ENCODE results near the gene KIF6. TPM values are rescaled to one million over a fixed set of nuclear protein-coding genes. Genes with fewer than 3 reads are reported as not detected.

The KIF6 gene
- total RNA-seq, 4 donors from 2014 or later = not detected

GRCh38 chr6:39686976-39687375 lies 38.2 kb downstream of the KIF6 start:
- H3K36me3 ChIP-seq = no peaks in the 10 kb centered on the region
- intact Hi-C loops (cut with DNase I; ENCODE audit: low total_unique reads) (no loop called here), in situ Hi-C loops (cut with MboI; ENCODE audit: low sequenced_read_pairs in 4 of 4) (no loop called here)
- no peaks in the 10 kb centered on the region for H3K4me1 ChIP-seq
- H3K27me3 ChIP-seq = no peaks in the 10 kb centered on the region
- H3K4me3 ChIP-seq = no peak overlapping the region
- no peak for ATAC-seq
- no peak for DNase-seq
- H3K27ac ChIP-seq = no peak overlapping the region
- H3K9me3 ChIP-seq = no peaks in the 10 kb centered on the region
- TF ChIP-seq, protein P1, sequence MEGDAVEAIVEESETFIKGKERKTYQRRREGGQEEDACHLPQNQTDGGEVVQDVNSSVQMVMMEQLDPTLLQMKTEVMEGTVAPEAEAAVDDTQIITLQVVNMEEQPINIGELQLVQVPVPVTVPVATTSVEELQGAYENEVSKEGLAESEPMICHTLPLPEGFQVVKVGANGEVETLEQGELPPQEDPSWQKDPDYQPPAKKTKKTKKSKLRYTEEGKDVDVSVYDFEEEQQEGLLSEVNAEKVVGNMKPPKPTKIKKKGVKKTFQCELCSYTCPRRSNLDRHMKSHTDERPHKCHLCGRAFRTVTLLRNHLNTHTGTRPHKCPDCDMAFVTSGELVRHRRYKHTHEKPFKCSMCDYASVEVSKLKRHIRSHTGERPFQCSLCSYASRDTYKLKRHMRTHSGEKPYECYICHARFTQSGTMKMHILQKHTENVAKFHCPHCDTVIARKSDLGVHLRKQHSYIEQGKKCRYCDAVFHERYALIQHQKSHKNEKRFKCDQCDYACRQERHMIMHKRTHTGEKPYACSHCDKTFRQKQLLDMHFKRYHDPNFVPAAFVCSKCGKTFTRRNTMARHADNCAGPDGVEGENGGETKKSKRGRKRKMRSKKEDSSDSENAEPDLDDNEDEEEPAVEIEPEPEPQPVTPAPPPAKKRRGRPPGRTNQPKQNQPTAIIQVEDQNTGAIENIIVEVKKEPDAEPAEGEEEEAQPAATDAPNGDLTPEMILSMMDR (IDR thresholded peaks at IDR 0.05 in 4 of 5, conservative IDR thresholded peaks at IDR 0.05 in 1 of 5) = no peak
- TF ChIP-seq POLR2A (IDR thresholded peaks at IDR 0.05) = no peak

DNA sequence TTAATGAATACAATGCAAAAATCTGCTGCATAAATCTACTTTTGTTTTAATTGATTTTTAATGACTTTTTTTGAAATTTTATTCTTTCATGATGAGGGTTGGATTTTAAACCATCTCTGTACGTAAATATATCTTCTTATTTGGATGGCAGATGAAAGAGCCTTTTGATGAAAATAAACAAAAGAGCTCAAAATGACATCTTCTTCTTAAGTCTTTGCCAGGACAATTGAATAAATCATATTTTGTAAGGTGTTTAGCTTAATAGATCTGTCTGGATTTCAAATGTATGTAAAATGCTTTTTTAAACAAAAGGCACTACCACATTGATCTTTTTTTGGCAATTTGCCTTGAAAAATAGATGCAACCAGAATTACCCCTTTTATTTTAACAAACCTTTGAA lies 39.3 kb downstream of the KIF6 start:
- H3K36me3 ChIP-seq = no peaks in the 10 kb centered on the region
- no peak overlapping the region for H3K27ac ChIP-seq
- in situ Hi-C loops (cut with MboI; ENCODE audit: low sequenced_read_pairs in 4 of 4) = no loop called here
- H3K4me3 ChIP-seq = no peak overlapping the region
- H3K27me3 ChIP-seq = no peaks in the 10 kb centered on the region
- H3K4me1 ChIP-seq = no peaks in the 10 kb centered on the region
- intact Hi-C loops (cut with DNase I; ENCODE audit: low total_unique reads) = no loop called here
- DNase-seq = no peak
- TF ChIP-seq POLR2A (IDR thresholded peaks at IDR 0.05) = no peak
- TF ChIP-seq, protein P1 (IDR thresholded peaks at IDR 0.05 in 4 of 5, conservative IDR thresholded peaks at IDR 0.05 in 1 of 5) = no peak
- H3K9me3 ChIP-seq = no peaks in the 10 kb centered on the region
- ATAC-seq = no peak

DNA sequence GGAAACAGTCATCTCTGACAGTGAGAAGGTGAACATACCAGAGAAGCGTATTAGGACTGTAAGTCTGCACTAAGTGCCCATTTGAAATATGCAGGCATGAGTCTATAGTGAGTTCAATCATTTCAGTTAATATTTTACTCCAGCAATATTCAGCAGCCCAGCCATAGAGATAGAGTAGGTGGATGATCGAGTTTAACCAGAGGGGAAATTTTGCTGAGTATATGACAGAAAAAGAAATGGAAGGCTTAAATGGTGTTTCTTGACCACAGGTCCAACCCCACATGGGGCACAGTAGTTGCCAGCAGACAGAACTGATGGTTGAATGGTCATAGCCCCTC lies 39.8 kb downstream of the KIF6 start:
- Histone ChIP-seq H3K27me3 (no peaks in the 10 kb centered on the region), H3K36me3 (no peaks in the 10 kb centered on the region), H3K27ac (no peak overlapping the region), H3K4me1 (no peaks in the 10 kb centered on the region), H3K9me3 (no peaks in the 10 kb centered on the region), H3K4me3 (no peak overlapping the region)
- no peak for TF ChIP-seq POLR2A (IDR thresholded peaks at IDR 0.05)
- TF ChIP-seq, protein P1 (IDR thresholded peaks at IDR 0.05 in 4 of 5, conservative IDR thresholded peaks at IDR 0.05 in 1 of 5) = no peak
- in situ Hi-C loops (cut with MboI; ENCODE audit: low sequenced_read_pairs in 4 of 4) (no loop called here), intact Hi-C loops (cut with DNase I; ENCODE audit: low total_unique reads) (no loop called here)
- ATAC-seq = no peak
- no peak for DNase-seq

DNA sequence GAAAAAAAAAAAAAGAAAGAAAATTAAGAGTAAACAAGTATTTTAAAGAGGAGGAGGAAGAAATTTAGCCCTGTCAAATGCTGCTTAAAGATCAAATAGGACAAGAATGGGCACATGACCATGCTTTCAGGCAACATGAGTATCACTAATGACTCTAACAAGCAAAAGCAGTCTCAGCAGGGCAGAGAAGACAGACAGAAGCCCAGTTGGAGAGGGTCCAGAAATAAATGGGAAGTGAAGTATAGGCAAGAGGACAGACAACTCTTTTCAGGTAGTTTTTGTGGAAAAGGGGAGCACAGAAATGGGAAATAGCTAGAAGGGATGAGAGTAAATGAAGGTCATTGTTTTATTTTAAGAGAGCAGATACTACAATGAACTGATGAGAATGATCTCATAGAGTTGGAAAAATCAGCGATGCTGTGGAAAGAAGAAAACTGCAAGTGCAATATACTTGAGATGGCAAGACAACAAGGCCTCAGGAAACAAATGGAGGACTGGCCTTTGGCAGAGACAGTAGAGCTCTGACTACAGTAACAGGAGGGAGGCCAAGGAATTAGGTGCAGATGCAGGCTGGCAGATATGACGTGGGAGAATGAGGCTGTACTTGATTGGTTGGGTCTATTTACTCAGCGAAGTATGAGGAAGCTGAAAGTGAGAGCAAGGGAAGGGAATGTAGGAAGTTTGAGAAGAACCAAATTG lies 40.3 kb downstream of the KIF6 start:
- Histone ChIP-seq H3K9me3 (no peaks in the 10 kb centered on the region), H3K4me3 (no peak overlapping the region), H3K36me3 (no peaks in the 10 kb centered on the region), H3K27me3 (no peaks in the 10 kb centered on the region), H3K27ac (no peak overlapping the region), H3K4me1 (no peaks in the 10 kb centered on the region)
- in situ Hi-C loops (cut with MboI; ENCODE audit: low sequenced_read_pairs in 4 of 4) (no loop called here), intact Hi-C loops (cut with DNase I; ENCODE audit: low total_unique reads) (no loop called here)
- ATAC-seq (no peak), DNase-seq (no peak)
- TF ChIP-seq POLR2A (IDR thresholded peaks at IDR 0.05) = no peak
- TF ChIP-seq, protein P1 (IDR thresholded peaks at IDR 0.05 in 4 of 5, conservative IDR thresholded peaks at IDR 0.05 in 1 of 5) = no peak

DNA sequence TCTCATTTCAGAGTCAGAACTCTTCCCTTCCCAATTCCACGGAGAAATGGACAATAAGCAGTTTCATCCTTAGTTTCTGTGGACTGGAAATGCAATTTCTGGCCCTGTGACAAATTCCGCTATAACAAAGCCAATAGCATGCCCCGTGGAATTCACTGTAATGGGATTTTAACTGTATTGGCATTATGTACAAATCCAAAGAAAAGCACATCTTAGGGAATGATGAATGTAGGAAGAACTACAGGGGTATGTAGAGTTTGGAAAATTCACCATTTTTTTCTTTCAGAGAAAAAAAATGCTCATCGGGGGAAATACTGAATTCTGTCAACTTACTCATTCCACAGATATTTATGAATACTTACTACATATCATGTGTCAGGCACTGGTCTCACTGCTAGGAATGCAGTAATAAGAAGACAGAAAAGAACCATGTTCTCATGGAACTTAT lies 43.5 kb downstream of the KIF6 start:
- no peaks in the 10 kb centered on the region for H3K9me3 ChIP-seq
- H3K4me1 ChIP-seq = no peaks in the 10 kb centered on the region
- ATAC-seq = no peak
- in situ Hi-C loops (cut with MboI; ENCODE audit: low sequenced_read_pairs in 4 of 4) (no loop called here), intact Hi-C loops (cut with DNase I; ENCODE audit: low total_unique reads) (no loop called here)
- H3K27me3 ChIP-seq = no peaks in the 10 kb centered on the region
- H3K36me3 ChIP-seq = no peaks in the 10 kb centered on the region
- H3K4me3 ChIP-seq = no peak overlapping the region
- no peak overlapping the region for H3K27ac ChIP-seq
- no peak for TF ChIP-seq POLR2A (IDR thresholded peaks at IDR 0.05)
- TF ChIP-seq, protein P1 (IDR thresholded peaks at IDR 0.05 in 4 of 5, conservative IDR thresholded peaks at IDR 0.05 in 1 of 5) = no peak
- no peak for DNase-seq

Data from gastrocnemius medialis (tissue), 4 donors.